AML-193 (cell line): Measurements from ENCODE around the gene CYP2A7.
"Not testable (repeated sequence)": the region's sequence is repeated elsewhere in the genome, so short reads cannot be mapped to it uniquely, and the experiment has no call there.

Experiments
- DNase-seq, 2 experiments: peaks; one replicate each; lab custom pipeline; 2025; lab: John Stamatoyannopoulos, UW

CYP2A7 gene

GRCh38 chr19:40896843-40897789, 15.1 kb upstream of the CYP2A7 start:
- DNase-seq = not testable (repeated sequence)

- no peak for DNase-seq
Measured at GRCh38 chr19:40896418-40896796, 14.4 kb upstream of the CYP2A7 start.

DNA sequence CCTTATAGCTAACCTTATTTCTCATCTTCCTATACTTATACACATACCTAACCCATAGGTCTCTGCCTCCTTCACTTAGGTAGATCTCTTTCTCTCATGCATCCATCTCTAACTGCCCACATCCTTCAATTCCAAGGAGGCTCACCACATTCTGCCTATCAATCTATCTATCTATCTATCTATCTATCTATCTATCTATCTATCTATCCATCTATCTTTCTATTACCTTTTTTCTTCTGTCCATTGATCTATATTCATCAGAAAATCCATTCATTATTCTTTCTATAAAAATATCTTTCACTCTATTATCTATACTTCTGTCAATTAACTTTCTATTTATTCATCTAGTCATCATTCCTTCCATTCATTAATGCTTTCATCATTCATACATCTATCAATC, 11.1 kb upstream of the CYP2A7 start:
- no peak for DNase-seq

- DNase-seq = no peak
Measured at GRCh38 chr19:40889366-40889765, 7.3 kb upstream of the CYP2A7 start.

DNA sequence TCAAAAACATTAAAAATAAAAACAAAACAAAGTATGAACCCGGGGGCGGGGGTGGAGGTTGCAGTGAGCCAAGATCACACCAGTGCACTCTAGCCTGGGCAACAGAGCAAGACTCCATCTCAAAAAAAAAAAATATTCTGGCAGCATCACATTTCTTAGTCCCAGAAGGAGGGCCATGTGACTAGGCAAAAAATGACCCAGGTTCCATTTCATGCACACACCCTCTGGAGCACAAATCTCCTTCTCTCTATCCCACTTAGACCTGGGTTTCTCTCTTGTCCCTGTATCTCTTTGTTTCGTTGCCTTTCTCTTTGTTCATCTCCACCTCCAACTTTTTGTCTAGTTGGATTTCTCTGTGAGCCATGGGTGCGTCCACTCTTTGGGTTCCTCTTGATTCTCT, 6.2 kb upstream of the CYP2A7 start:
- no peak for DNase-seq

DNA sequence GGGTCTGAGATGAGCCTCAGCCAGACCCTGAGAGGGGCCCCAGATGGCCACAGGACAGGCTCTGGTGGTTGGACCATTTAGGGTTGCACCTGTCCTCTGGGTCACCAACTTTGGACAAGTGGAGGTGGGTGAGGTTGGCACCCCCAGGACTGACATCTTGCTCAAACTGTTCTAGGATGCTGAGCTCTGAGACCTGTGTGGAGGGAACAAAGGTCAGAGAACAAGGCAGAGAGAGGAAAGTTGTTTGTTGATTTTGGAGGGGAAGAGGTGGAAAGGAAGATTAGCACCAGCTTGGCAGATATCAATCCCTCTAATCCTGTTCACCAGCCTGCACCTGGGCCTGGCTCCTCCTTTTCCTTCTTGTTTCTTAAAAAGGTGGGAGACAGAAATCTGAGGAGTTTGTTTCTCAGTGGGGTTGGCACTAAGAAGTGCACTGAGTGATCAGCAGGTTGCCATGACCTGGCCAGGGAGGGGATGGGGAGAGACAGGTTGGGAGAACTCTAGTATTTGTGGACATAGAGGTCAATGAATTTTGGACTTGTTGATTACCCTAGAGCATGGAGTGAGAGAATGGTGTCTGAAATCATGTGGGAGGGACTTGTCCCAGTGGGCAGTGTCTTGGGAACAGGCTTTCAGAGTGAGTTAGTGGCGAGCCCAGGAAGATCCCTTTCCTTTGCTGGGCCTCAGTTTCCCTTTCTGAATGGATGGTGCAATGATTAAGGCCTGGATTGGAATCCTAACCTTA, 2.3 kb upstream of the CYP2A7 start:
- DNase-seq = not testable (repeated sequence)

- DNase-seq = not testable (repeated sequence)
Measured at GRCh38 chr19:40879349-40879748, 2.7 kb downstream of the CYP2A7 start.

- not testable (repeated sequence) for DNase-seq
Measured at GRCh38 chr19:40875526-40875951, 6.5 kb downstream of the CYP2A7 start.

GRCh38 chr19:40874874-40875273, 7.2 kb downstream of the CYP2A7 start:
- not testable (repeated sequence) for DNase-seq

GRCh38 chr19:40873873-40874272, 8.2 kb downstream of the CYP2A7 start:
- not testable (repeated sequence) for DNase-seq

- no peak for DNase-seq
Measured at GRCh38 chr19:40872209-40872608, 9.8 kb downstream of the CYP2A7 start.

DNA sequence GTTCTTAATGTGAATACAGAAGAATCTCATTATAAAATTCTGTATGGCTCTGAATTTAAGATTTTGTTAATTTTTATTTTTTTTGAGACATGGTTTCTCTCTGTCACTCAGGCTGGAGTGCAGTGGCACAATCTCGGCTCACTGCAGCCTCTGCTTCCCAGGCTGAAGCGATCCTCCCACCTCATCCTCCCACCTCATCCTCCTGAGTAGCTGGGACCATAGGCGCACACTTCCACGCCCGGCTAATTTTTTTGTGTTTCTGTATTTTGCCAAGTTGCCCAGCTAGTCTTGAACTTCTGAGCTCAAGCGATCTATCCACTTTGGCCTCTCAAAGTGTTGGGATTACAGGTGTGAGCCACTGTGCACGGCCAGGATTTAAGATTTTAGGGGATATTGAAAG, 14.3 kb downstream of the CYP2A7 start:
- DNase-seq = no peak

GRCh38 chr19:40864739-40865496, 17.1 kb downstream of the CYP2A7 start:
- not testable (repeated sequence) for DNase-seq

DNA sequence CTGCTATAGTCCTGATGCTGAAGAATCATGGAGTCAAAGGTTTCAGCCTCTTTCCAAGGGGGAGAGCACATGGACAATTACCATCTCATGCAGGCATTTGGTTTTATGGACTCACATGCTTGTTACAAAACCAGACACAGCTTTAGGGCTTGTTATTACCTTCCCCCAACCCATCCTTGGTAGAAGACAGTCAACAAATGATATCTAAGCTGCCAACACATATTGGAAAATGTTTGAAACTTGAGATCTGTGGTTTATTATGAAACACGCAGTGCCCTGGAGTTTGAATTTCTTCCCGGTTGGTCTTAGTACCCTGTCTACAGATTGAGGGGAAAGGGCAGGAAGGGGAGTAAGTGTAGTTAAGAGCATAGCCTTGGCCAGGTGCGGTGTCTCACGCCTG, 19.2 kb downstream of the CYP2A7 start:
- no peak for DNase-seq

DNA sequence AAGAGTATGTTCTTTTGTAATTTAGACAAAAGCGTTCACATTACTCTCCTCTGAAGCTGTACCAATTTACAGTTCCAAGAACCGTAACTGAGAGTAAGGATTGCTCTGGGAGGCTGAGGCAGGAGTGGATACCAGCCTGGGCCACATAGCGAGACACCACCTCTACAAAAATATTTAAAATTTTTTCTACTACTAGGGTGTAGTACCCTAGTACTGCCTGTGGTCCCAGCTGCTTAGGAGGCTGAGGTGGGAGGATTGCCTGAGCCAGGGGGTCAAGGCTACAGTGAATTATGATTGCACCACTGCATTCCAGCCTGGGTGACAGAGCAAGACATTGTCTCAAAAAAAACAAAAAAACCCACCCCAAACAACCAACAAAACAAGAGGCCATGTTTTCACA, 19.7 kb downstream of the CYP2A7 start:
- no peak for DNase-seq

GRCh38 chr19:40858109-40858508, 23.9 kb downstream of the CYP2A7 start:
- DNase-seq = no peak

DNA sequence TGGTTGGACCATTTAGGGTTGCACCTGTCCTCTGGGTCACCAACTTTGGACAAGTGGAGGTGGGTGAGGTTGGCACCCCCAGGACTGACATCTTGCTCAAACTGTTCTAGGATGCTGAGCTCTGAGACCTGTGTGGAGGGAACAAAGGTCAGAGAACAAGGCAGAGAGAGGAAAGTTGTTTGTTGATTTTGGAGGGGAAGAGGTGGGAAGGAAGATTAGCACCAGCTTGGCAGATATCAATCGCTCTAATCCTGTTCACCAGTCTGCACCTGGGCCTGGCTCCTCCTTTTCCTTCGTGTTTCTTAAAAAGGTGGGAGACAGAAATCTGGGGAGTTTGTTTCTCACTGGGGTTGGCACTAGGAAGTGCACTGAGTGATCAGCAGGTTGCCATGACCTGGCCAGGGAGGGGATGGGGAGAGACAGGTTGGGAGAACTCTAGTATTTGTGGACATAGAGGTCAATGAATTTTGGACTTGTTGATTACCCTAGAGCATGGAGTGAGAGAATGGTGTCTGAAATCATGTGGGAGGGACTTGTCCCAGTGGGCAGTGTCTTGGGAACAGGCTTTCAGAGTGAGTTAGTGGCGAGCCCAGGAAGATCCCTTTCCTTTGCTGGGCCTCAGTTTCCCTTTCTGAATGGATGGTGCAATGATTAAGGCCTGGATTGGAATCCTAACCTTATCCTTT, 29.4 kb downstream of the CYP2A7 start:
- not testable (repeated sequence) for DNase-seq

DNA sequence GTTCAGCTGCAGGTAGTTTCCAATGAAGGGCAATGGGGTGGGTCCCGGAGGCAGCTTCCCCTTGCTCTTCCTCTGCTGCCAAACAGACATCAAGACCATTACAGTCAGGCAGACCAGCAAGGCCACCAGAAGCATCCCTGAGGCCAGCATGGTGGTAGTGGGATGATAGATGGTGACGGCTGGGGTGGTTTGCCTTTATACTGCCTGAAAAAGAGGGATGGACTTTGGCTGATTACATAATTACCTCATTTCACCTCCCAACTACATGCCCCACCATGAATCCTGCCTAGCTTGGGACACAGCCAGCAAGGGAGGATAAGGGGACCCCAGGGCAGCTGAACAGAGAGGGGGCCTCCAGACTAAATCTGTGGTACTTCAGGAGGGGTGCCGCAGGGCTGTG, 31.8 kb downstream of the CYP2A7 start, which contains the start of gene CYP2A6:
Gene CYP2A6, minus strand, starts transcription at position 171 of the 400 bp plus-strand sequence. Its CDS starts 21 bp downstream, at position 150.
- not testable (repeated sequence) for DNase-seq

GRCh38 chr19:40846722-40847121, 35.3 kb downstream of the CYP2A7 start:
- DNase-seq = not testable (repeated sequence)

DNA sequence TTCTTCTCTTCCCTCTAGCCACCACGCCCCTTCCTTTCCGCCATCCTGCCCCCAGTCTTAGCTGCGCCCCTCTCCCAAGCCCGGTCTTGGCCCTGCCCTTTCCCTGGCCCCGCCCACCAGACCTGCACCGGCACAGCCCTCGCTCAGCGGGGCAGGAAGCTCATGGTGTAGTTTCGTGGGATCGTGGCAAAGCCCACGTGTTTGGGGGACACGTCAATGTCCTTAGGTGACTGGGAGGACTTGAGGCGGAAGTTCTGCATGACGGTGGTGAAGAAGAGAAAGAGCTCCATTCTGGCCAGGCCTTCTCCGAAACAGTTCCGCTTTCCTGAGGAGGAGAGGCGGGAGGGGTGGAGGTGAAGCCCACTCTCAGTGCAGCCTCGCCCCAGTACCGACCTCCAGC, 38.4 kb downstream of the CYP2A7 start:
- peak in 1 of 2 experiments; percentile 10 for DNase-seq

- not testable (repeated sequence) for DNase-seq
Measured at GRCh38 chr19:40842997-40843652, 38.9 kb downstream of the CYP2A7 start.
